ENCODE data around the gene NFE2L3.
"Not testable (repeated sequence)": the region's sequence is repeated elsewhere in the genome, so short reads cannot be mapped to it uniquely, and the experiment has no call there.

The NFE2L3 gene

GRCh38 chr7:26135076-26135475, 16.9 kb upstream of the NFE2L3 start:
- Histone ChIP-seq H3K4me3 (ENCODE audit: low read length) (no peak overlapping the region), H3K27me3 (ENCODE audit: control insufficient read depth, insufficient read depth, low read length) (no peaks in the 10 kb centered on the region), H3K36me3 (ENCODE audit: control insufficient read depth, insufficient read depth, low read length) (no peaks in the 10 kb centered on the region), H3K4me1 (ENCODE audit: control insufficient read depth, insufficient read depth, low read length) (no peaks in the 10 kb centered on the region), H3K9ac (ENCODE audit: low read length) (no peak overlapping the region), H3K27ac (ENCODE audit: low read depth, low read length) (no peak overlapping the region)

- Histone ChIP-seq H3K27me3 (ENCODE audit: control insufficient read depth, insufficient read depth, low read length) (no peaks in the 10 kb centered on the region), H3K27ac (ENCODE audit: low read depth, low read length) (no peak overlapping the region), H3K4me3 (ENCODE audit: low read length) (no peak overlapping the region), H3K9ac (ENCODE audit: low read length) (no peak overlapping the region), H3K36me3 (ENCODE audit: control insufficient read depth, insufficient read depth, low read length) (no peaks in the 10 kb centered on the region), H3K4me1 (ENCODE audit: control insufficient read depth, insufficient read depth, low read length) (no peaks in the 10 kb centered on the region)
These were observed 16.4 kb upstream of the NFE2L3 start for GRCh38 chr7:26135551-26135950.

GRCh38 chr7:26136831-26137230, 15.2 kb upstream of the NFE2L3 start:
- no peak overlapping the region for H3K27ac ChIP-seq (ENCODE audit: low read depth, low read length)
- no peaks in the 10 kb centered on the region for H3K27me3 ChIP-seq (ENCODE audit: control insufficient read depth, insufficient read depth, low read length)
- H3K4me3 ChIP-seq (ENCODE audit: low read length), result no peak overlapping the region
- no peak overlapping the region for H3K9ac ChIP-seq (ENCODE audit: low read length)
- H3K36me3 ChIP-seq (ENCODE audit: control insufficient read depth, insufficient read depth, low read length), result no peaks in the 10 kb centered on the region
- H3K4me1 ChIP-seq (ENCODE audit: control insufficient read depth, insufficient read depth, low read length), result no peaks in the 10 kb centered on the region

- H3K27ac ChIP-seq (ENCODE audit: low read depth, low read length), result no peak overlapping the region
- no peak overlapping the region for H3K9ac ChIP-seq (ENCODE audit: low read length)
- H3K4me1 ChIP-seq (ENCODE audit: control insufficient read depth, insufficient read depth, low read length), result no peaks in the 10 kb centered on the region
- H3K4me3 ChIP-seq (ENCODE audit: low read length), result no peak overlapping the region
- H3K36me3 ChIP-seq (ENCODE audit: control insufficient read depth, insufficient read depth, low read length), result no peaks in the 10 kb centered on the region
- H3K27me3 ChIP-seq (ENCODE audit: control insufficient read depth, insufficient read depth, low read length), result no peaks in the 10 kb centered on the region
These were observed 11.6 kb upstream of the NFE2L3 start for GRCh38 chr7:26140380-26140779.

GRCh38 chr7:26141077-26141476, 10.9 kb upstream of the NFE2L3 start:
- Histone ChIP-seq H3K27me3 (ENCODE audit: control insufficient read depth, insufficient read depth, low read length) (no peaks in the 10 kb centered on the region), H3K4me3 (ENCODE audit: low read length) (no peak overlapping the region), H3K27ac (ENCODE audit: low read depth, low read length) (no peak overlapping the region), H3K4me1 (ENCODE audit: control insufficient read depth, insufficient read depth, low read length) (no peaks in the 10 kb centered on the region), H3K36me3 (ENCODE audit: control insufficient read depth, insufficient read depth, low read length) (no peaks in the 10 kb centered on the region), H3K9ac (ENCODE audit: low read length) (no peak overlapping the region)

- Histone ChIP-seq H3K27me3 (ENCODE audit: control insufficient read depth, insufficient read depth, low read length) (no peaks in the 10 kb centered on the region), H3K4me3 (ENCODE audit: low read length) (no peak overlapping the region), H3K36me3 (ENCODE audit: control insufficient read depth, insufficient read depth, low read length) (no peaks in the 10 kb centered on the region), H3K27ac (ENCODE audit: low read depth, low read length) (no peak overlapping the region), H3K4me1 (ENCODE audit: control insufficient read depth, insufficient read depth, low read length) (no peaks in the 10 kb centered on the region), H3K9ac (ENCODE audit: low read length) (no peak overlapping the region)
These were observed 8.5 kb upstream of the NFE2L3 start for GRCh38 chr7:26143298-26144048.

GRCh38 chr7:26144184-26145080, 7.6 kb upstream of the NFE2L3 start:
- H3K36me3 ChIP-seq (ENCODE audit: control insufficient read depth, insufficient read depth, low read length), result no peaks in the 10 kb centered on the region
- no peak overlapping the region for H3K4me3 ChIP-seq (ENCODE audit: low read length)

GRCh38 chr7:26145238-26145637, 6.8 kb upstream of the NFE2L3 start:
- no peaks in the 10 kb centered on the region for H3K36me3 ChIP-seq (ENCODE audit: control insufficient read depth, insufficient read depth, low read length)
- H3K4me1 ChIP-seq (ENCODE audit: control insufficient read depth, insufficient read depth, low read length), result no peaks in the 10 kb centered on the region

More at GRCh38 chr7:26144184-26145080, 7.6 kb upstream of the NFE2L3 start:
- Histone ChIP-seq H3K4me1 (ENCODE audit: control insufficient read depth, insufficient read depth, low read length) (no peaks in the 10 kb centered on the region), H3K27ac (ENCODE audit: low read depth, low read length) (no peak overlapping the region), H3K9ac (ENCODE audit: low read length) (no peak overlapping the region), H3K27me3 (ENCODE audit: control insufficient read depth, insufficient read depth, low read length) (no peaks in the 10 kb centered on the region)

GRCh38 chr7:26147030-26147429, 5.0 kb upstream of the NFE2L3 start:
- Histone ChIP-seq H3K9ac (ENCODE audit: low read length) (no peak overlapping the region), H3K4me3 (ENCODE audit: low read length) (no peak overlapping the region), H3K27me3 (ENCODE audit: control insufficient read depth, insufficient read depth, low read length) (peaks cover 2% of the 10 kb centered on the region), H3K36me3 (ENCODE audit: control insufficient read depth, insufficient read depth, low read length) (no peaks in the 10 kb centered on the region), H3K4me1 (ENCODE audit: control insufficient read depth, insufficient read depth, low read length) (no peaks in the 10 kb centered on the region), H3K27ac (ENCODE audit: low read depth, low read length) (no peak overlapping the region)

More at GRCh38 chr7:26145238-26145637, 6.8 kb upstream of the NFE2L3 start:
- H3K27ac ChIP-seq (ENCODE audit: low read depth, low read length), result no peak overlapping the region
- H3K27me3 ChIP-seq (ENCODE audit: control insufficient read depth, insufficient read depth, low read length), result no peaks in the 10 kb centered on the region
- no peak overlapping the region for H3K9ac ChIP-seq (ENCODE audit: low read length)
- H3K4me3 ChIP-seq (ENCODE audit: low read length), result no peak overlapping the region

- H3K27ac ChIP-seq (ENCODE audit: low read depth, low read length); H3K4me1 ChIP-seq (ENCODE audit: control insufficient read depth, insufficient read depth, low read length); H3K4me3 ChIP-seq (ENCODE audit: low read length); H3K36me3 ChIP-seq (ENCODE audit: control insufficient read depth, insufficient read depth, low read length); H3K9ac ChIP-seq (ENCODE audit: low read length); H3K27me3 ChIP-seq (ENCODE audit: control insufficient read depth, insufficient read depth, low read length): not testable (repeated sequence)
These were observed 4.2 kb upstream of the NFE2L3 start for GRCh38 chr7:26147646-26148306.

GRCh38 chr7:26148307-26148700, 3.7 kb upstream of the NFE2L3 start:
- H3K4me3 ChIP-seq (ENCODE audit: low read length); H3K36me3 ChIP-seq (ENCODE audit: control insufficient read depth, insufficient read depth, low read length); H3K4me1 ChIP-seq (ENCODE audit: control insufficient read depth, insufficient read depth, low read length); H3K9ac ChIP-seq (ENCODE audit: low read length); H3K27ac ChIP-seq (ENCODE audit: low read depth, low read length); H3K27me3 ChIP-seq (ENCODE audit: control insufficient read depth, insufficient read depth, low read length): not testable (repeated sequence)

GRCh38 chr7:26149391-26149977, 2.5 kb upstream of the NFE2L3 start:
- H3K4me1 ChIP-seq (ENCODE audit: control insufficient read depth, insufficient read depth, low read length), result no peaks in the 10 kb centered on the region
- no peak overlapping the region for H3K9ac ChIP-seq (ENCODE audit: low read length)
- H3K27ac ChIP-seq (ENCODE audit: low read depth, low read length), result no peak overlapping the region
- no peak overlapping the region for H3K4me3 ChIP-seq (ENCODE audit: low read length)
- no peaks in the 10 kb centered on the region for H3K36me3 ChIP-seq (ENCODE audit: control insufficient read depth, insufficient read depth, low read length)
- peaks cover 8% of the 10 kb centered on the region for H3K27me3 ChIP-seq (ENCODE audit: control insufficient read depth, insufficient read depth, low read length)
